ENCODE results near the gene ZIC1.

The ZIC1 gene

DNA sequence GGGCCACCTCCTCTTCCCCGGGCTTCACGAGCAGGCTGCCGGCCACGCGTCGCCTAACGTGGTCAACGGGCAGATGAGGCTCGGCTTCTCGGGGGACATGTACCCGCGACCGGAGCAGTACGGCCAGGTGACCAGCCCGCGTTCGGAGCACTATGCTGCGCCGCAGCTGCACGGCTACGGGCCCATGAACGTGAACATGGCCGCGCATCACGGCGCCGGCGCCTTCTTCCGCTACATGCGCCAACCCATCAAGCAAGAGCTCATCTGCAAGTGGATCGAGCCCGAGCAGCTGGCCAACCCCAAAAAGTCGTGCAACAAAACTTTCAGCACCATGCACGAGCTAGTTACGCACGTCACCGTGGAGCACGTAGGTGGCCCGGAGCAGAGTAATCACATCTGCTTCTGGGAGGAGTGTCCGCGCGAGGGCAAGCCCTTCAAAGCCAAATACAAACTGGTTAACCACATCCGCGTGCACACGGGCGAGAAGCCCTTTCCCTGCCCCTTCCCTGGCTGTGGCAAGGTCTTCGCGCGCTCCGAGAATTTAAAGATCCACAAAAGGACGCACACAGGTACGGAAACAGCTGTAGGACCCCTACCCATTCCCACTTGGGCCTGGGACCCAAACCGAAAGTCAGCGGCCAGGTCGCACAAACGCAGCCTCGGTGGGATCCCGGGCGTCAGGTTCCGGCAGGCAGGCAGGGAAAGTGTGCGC is 1.5 kb downstream of the ZIC1 start:
- DNase-seq, result no peak

DNA sequence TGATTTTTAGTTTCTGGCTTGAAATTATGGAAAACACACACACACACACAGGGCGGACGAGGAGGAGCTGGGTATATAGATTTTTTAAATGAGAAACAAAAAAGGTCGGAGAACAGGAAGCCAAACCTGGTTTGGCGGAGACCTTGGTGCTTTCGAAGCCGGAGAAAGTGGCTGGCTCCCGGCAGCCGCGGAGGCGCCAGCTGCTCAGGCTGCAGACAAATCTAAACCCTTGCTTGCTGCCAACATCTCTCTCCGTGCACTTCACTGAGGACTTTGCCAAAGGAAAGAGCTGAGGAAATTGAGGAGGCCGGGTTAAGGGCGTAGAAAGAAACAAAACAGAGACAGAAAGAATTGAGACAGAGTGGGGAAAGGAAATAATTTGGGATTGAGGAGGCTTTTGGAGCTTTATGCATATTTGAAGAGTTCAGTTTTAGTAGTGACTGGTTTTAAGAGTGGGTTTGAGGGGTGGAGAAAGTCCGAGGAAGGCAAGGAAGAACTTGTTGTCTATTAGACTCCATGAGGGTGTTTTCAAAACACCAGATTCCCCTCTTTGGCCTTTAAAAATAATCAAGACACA is 2.2 kb downstream of the ZIC1 start:
- peak; percentile 88 for DNase-seq

DNA sequence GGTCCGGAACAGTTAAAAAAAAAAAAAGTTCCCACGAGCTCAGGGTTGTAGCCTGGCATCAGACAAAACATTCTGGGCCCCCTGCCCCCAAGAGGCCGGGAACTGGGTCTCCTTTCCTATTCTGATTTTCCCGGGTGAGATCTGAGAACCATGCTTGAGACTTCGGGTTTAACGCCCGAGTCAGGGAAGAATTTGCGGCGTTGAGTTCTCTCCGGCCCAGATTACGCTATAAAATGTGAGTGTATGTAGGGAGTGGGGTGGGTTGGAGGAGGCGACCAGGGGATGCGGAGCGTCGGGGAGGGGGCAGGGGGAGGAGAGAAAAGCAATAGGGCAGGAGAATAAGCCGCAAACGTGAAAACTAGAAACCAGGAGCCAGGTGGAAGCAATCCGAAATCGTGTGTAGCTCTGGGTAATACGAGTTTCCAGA is 2.7 kb downstream of the ZIC1 start:
- DNase-seq, result peak; percentile 75

DNA sequence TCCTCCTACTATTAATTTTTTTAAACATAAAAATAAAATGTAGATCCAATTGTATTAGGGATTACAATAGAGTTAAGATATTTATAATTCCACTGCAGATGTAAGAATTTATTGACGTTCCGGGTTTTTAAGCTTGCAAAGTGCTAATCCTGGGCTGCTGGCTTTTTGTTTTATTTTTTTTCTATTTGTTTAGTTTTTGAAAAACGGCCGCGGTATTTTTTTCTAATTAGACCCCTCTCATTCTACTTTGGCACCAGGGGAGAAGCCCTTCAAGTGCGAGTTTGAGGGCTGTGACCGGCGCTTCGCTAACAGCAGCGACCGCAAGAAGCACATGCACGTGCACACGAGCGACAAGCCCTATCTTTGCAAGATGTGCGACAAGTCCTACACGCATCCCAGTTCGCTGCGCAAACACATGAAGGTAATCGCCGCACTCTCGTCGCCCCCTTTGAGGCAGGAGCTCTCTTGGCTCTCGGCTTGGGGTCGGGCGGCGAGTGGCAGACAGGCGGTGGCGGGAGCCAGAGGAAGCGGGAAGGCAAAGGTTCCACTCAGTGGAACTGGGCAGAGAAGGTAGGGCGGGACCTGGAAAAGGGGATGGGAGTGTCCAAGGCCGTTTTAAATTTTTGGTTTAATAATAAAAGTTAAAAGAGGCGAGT is 3.2 kb downstream of the ZIC1 start:
- no peak for DNase-seq

DNA sequence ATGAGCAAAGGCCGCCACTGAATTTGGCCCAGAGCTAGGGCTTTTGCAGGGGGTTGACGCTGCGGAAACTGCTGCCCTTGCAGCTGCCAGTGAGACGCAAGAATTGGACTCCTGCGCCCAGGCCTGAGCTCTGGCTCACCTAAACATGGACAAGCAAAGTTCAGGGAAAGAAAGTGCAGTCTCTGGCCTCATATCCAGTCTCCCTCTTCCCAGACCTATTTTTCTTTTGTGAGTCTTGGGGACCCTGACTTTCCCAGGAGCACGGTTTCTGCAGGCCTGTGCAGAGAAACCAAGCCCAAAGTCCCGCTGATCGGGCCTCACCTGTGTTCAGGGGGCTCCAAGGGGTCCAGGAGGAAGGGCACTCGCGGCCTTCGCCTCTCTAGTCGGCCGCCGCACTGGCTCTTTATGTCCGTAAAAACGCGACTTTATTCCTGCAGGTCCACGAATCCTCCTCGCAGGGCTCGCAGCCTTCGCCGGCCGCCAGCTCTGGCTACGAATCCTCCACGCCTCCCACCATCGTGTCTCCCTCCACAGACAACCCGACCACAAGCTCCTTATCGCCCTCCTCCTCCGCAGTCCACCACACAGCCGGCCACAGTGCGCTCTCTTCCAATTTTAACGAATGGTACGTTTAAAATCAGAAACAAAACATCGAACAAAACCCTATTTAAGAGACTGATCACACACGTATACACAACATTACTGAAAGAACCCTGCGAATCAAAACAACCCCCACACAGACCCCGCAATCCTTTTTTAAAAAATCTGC is 3.9 kb downstream of the ZIC1 start:
- DNase-seq, result peak; percentile 86

DNA sequence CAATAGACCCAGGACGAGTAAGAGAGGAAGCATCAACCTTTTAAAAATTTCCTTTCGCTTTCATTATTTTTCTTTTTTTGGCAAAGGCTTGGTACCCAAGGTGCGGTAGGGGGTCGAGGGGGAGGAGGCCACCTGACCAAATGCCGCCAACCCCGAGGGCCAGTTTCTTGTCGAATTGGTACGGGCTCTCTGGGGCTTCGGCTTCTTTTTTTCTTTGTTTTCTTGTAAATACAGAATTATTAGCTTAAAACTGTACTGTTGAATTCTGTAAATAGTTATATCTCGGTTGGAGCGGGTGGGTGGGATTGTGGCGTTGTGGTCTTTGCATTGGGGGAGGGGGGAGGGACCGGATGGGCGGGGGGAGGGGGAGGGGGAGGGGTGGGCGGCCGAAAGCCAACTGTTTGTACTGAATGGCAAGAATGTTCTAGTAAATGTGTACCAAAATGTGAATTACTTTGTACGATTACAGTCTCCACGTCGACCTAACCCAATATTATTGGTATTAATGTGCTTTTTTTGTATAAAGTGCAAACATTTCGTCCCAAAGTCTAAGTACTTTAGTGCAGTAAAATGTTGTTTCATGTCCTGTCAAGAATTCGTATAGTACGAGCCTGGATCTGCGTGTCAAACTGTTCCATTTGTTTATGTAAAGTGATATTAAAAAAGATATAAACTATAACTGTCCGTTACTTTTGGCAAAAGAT is 4.7 kb downstream of the ZIC1 start:
- peak; percentile 75 for DNase-seq

DNA sequence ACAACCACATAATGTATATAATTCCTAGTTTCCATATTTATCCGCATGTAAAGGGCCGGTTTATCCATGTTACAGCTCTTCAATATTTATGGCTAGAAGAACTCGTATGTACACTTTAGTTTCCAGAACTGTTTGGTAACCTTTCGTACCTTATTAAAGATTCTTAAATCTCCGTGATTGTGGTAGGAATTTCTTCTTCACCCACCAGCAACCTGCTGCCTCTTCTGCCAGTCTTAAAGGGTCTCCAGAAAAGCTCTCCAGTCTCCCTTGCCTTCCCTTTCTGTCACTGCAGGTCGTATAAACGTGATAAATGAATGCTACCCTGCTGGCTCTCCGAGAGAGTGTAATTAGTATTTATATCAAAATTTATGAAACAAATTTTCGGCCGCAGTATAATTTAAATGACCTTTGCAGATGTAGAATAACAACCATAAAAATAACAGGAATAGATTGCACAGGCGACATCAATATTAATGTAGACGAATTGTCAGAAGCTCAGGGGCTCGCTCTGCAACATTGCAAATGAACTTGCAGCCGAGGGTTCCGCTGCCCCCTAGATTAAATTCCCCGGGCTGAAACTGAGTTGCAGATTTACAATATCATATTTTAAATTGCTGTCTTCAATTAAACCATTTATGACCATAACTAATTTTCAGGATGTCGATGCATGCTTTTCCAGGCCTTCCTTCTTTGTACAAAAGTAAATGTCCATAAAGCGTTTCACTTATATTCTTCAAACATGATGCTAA is 5.4 kb downstream of the ZIC1 start:
- DNase-seq, result peak; percentile 76

DNA sequence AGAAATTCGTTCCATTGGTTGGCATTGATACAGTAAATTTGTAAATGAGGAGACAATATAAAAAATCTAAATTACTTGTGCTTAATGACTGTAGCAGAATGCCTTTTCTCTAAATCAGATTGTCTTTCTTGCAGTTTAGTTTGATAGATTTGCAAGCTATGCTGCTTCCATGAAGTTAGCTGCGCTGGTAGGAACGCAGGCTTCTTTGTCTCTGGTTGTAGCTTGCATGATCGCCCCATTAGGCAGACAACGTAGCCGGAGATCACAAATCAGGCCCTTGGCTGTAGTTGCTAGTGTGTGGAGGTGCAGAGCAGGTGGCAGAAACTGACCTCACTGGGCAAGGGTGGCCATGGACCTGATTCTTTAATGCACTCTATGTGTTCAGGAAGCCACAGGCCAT is 6.1 kb downstream of the ZIC1 start:
- peak; percentile 73 for DNase-seq

DNA sequence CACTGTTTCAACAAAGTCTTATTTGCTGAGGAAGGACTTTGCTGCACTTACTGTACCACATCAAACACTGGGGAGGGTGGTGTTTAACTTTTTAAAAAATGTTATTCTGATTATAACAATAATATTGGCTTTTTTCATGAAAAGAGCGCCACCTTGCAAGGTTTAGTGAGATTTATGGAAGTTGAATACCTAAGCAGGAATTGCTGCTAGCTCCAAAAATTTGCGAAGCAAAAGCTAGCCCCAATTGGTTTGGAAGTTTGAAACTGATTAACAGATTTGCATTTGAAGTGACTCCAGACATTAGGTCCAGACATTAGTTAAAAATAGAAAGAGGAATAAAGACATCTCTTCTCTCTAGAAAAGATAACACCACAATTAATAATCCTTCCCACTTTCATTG is 6.7 kb downstream of the ZIC1 start:
- DNase-seq, result peak; percentile 35

DNA sequence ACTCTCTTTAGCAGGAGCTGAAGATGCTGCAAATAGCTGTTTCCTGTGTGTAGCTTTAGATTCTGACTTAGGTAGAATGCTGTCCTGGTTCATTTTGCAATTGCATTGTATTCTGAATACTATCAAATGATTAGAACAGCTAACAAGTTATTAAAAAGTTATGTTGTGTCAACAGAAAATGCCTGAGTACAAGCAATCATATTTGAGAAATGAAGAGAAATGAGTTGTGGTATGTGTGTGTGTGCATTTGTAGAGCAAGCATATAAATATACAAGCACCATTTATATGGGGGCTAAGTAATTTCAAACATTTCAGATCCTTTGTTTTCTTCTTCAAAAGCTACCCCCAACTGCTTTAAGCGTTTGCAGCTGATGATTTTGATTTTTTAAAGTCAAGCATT is 7.8 kb downstream of the ZIC1 start:
- peak; percentile 30 for DNase-seq

DNA sequence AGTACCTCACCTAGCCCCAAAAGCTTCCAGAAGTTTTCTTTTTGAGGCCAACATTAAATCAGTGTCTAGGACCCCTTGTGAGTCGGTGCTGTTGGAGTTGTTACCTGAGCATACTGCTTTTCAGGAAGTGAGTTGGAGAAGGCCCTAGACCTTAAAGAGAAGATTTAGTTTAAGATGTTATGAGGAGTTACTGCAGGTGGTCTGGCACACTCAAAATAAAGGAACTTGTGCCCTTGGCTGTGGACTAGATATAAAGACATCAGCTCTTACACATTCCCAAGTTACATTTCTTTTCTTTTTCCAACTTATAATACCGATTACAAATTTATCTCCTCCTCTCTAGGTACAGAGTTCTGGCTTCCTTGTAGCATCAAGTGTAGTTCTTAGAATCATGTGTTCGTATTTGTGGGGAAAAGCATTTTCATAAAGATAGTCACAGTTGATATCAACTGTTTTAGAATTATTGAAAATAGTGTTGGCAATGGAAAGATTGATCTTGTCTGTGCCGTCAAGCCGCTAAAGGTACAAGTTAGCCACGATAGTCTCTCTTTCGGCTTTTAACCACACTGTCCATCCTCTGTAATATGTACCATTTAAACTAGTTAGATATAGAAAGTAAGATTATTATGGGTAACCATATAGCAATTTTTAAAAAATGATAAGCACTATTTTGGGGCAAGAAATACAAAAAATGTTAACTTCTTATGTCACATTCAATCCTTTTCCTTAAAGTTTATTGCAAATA is 8.6 kb downstream of the ZIC1 start:
- DNase-seq, result peak; percentile 27

DNA sequence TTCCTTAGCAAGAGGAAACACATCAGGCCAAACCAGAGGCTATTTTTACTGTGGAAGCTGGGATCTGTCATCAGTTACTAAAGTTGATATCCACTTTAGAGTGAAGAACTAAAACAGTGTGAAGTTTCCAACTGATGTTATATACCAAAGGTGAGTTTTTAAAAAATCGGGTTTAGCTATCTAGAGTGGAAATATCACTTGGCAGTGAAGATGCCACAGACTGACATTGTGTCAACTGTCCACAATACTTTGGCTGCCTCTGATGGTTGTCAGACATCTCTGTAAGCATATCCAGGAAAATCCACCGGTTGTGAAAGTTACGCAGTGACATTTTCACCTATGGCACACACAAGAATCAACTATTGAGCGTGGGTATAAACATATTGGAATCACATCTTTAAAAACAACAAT is 9.2 kb downstream of the ZIC1 start:
- peak; percentile 46 for DNase-seq

DNA sequence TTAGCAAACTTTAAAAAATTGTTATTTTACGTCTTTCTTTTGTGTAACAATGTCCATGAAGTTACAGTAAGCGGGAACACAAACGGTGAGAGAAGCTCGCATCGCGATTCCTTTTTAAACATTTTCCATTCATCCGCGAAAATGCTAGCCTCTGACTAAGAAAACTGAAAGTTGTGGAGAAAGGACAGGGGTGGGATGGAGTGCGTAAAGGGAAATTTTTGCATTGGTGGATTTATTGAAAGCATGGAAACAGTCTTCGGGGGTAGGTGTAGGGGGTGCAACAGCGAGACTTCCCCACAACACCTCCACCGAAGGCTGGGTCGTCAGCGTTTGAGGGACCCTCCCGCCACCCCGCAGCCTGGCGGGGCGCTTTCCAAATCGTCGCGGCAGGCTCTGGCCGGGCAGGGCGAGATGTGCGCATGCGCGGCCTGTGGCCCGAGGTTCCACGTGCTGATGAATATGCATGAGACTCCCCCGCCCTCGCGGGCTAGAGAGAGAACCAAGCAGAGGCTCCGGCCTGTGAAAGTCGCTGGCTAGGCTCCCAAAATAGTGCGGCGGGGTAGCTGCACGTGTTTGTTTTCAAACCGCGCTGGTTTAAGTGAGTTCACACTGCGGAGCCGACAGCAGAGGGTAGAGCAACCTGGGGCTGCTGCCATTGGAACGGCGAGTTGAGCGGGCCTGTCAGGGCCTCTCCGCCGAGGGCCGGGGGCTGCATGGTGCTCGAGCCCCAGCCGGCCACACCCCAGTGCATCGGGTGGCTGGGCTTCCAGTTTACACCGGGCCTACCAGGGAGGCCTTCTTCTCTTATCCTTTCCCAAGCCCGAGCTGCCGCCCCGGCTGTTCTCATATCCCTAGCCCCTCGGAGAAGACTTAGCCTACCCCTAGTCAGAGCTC is 9.9 kb downstream of the ZIC1 start:
- DNase-seq, result peak; percentile 94

DNA sequence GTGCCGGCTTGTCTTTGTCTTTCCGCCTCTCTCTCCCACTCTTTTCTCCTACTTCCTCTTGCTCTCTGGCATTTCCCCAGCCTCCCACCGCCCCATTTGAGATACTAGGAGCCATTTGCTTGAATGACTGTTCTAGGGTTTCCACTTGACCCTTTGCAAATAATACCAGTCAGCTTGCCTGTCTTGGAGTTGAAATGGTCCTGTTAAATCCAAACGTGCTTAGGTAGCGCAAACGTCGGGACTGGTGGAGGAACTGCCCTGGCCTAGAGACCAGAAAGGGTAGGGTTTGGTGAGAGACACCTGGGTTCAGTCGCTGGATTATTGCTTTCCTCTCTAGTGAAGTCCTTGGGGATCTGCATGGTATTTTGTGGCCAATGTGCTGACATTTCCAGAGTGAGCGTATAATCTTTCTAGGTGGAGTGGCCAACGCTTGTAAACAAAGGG is 10.6 kb downstream of the ZIC1 start:
- DNase-seq, result no peak

DNA sequence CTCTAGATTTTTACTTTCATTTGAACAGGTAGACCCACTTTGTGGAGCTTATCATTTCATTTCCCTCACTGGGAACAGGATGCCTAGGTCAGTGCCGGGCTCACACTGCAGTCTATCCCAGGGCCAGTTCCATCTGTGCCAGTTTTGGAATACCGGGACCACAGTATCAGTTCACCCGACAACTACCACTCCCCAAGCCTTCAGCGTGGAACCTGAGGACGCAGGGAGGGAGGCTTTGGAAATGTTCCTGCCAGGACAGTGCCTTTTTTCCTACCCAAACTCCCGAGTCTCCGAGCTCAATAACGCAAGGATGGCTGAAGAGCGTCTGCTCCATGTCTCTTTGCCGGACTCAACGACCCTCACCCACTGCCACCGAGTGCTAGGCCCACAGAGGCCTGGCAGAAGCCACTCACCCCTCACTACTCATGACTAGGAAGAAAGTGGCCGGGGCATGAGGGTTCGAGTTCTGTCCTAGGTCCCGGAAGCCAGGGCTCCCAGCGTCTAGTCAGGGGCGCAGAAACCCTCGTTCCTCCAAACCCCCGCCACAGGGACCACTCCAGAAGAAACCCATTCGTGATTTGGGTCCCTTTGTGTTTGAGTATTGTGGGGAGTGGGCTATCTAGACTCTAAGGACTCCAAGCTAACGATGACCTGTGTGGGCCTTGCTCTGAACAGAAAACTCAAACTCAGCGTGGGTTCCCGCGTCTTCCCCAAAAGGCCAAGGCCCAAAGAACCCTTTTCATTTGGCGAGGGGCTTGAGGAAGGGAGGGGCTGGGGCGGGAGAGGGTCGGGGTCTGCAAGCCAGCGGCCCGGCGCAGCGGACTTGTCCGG is 11.4 kb downstream of the ZIC1 start:
- peak; percentile 40 for DNase-seq

DNA sequence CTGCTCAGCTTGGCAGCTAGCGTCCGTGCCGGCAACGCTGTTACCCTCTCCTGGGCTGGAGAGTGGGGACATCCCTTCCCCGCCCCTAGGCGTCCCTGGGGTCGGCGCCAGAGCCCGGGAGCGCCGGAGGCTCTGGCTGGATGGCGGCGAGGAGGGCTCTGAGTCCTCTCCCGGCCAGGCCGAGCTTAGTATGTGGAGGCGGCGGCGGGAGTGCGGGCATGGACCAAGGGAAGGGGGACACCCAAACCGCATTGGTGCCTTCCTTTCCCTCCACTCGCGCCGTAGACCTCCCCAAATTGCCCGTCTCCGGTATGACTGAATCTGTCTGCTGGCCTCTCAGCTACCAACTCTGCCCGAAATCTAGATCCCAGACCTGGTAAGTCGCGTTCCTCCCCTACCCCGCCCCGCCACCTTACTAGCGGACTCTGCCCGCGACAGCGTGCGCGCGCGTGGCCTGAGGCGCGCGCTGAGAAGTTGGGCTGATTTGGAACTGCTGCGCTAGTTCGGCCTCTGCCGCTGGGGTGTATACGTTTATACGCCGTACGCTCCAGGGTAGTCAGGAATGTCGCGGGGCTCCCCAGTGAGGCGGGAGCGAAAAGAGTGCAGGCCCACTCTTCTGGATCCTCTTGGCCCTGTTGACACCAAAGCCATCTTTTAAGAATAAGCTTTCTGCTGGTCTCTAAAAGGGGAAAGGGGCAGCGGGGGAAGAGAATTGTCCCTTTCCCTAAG is 12.2 kb downstream of the ZIC1 start:
- DNase-seq, result peak; percentile 83

DNA sequence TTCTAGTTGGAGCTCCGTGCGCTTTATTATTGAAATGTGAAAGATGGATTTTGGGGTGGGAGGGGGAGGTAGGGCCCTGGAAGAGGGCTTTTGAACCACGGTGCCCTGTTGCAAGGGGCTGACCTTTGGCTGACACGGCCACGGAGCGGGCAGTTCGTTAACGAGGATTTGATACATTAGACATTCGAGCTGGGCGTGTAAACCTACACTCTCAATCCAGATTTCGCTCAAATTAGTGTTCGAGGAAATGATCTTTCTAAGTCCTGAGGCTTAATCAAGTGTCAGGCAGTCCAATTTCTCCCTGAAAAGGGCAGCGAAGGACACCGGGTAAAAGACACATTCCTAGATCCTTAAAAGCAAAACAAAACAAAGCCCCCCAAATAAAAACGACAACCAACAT is 13.0 kb downstream of the ZIC1 start:
- peak; percentile 75 for DNase-seq

Data from eye (tissue), 1 donor.